LNCaP clone FGC (cell line): Measurements from ENCODE around the gene MPP4.

Experiments
- DNase-seq: peaks from one replicate; pipeline ENCODE4 v3.0.0-alpha.2; 2011; ENCODE audit warnings: low read depth
- H3K4me3 ChIP-seq: 2 replicates; pipeline ENCODE4 v1.5.1; 2011; ENCODE audit warnings: mild to moderate bottlenecking, low read depth, low read length, control low read depth
- CTCF ChIP-seq: IDR thresholded peaks from 2 replicates; pipeline ENCODE4 v1.5.1; 2012; ENCODE audit warnings: mild to moderate bottlenecking; ENCODE audit not compliant: control insufficient read depth, insufficient read depth; ENCODE audit errors: extremely low read depth

Gene MPP4

GRCh38 chr2:201715459-201715858, 17.0 kb upstream of the MPP4 start:
- peak; percentile 41 for TF ChIP-seq CTCF
- DNase-seq, result no peak
- H3K4me3 ChIP-seq, result no peak overlapping the region

GRCh38 chr2:201712726-201713125, 14.3 kb upstream of the MPP4 start:
- DNase-seq, result no peak
- no peak for TF ChIP-seq CTCF
- H3K4me3 ChIP-seq, result no peak overlapping the region

GRCh38 chr2:201709747-201710146, 11.3 kb upstream of the MPP4 start:
- DNase-seq, result no peak
- TF ChIP-seq CTCF, result no peak
- no peak overlapping the region for H3K4me3 ChIP-seq

- no peak for DNase-seq
- no peak for TF ChIP-seq CTCF
- H3K4me3 ChIP-seq, result no peak overlapping the region
Measured at GRCh38 chr2:201709049-201709448, 10.6 kb upstream of the MPP4 start.

GRCh38 chr2:201707753-201708152, 9.3 kb upstream of the MPP4 start:
- DNase-seq, result no peak
- no peak for TF ChIP-seq CTCF
- H3K4me3 ChIP-seq, result no peak overlapping the region

- no peak for DNase-seq
- H3K4me3 ChIP-seq, result no peak overlapping the region
- no peak for TF ChIP-seq CTCF
Measured at GRCh38 chr2:201707142-201707541, 8.7 kb upstream of the MPP4 start.

GRCh38 chr2:201704536-201704935, 6.1 kb upstream of the MPP4 start:
- no peak overlapping the region for H3K4me3 ChIP-seq
- DNase-seq, result no peak
- no peak for TF ChIP-seq CTCF
